ENCODE data around the gene ARHGAP5. TPM values are rescaled to one million over a fixed set of nuclear protein-coding genes. Genes with fewer than 3 reads are reported as not detected.

ARHGAP5 gene
- total and polyA plus RNA-seq, 2 donors (not counting 1 experiment from before 2014, with no cell fraction given): 6.4 to 65.0 TPM

DNA sequence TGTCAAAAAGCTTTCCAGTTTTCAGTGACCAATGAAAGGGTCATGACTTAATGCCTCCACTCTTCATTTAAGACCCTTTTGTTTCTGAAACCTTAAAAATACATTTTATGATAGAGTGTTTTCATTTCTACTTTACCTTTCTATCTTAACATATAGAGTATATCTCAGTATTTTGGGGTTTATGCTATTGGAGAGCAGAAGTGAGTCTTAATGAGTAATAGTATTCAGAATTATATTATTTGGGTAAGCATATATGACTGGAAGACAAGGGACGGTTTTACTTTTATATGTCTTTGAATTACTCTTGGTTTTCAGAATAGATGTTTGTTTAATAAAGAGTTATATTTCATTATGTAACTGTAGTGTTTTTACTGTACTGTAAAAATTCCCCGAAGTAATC lies 10.8 kb downstream of the ARHGAP5 start:
- DNase-seq: no peak
- Histone ChIP-seq H3K36me3 (replicated peaks in 1 of 2; ENCODE audit: control extremely low read depth in 1 of 2, control insufficient read depth in 1 of 2, extremely low read depth in 1 of 2, insufficient read depth in 2 of 2, low read length in 1 of 2) (peaks cover 4 to 21% of the 10 kb centered on the region in 2 experiments), H3K27me3 (replicated peaks in 1 of 4; ENCODE audit: control extremely low read depth in 1 of 4, control insufficient read depth in 3 of 4, insufficient read depth in 4 of 4, low read length in 3 of 4) (no peaks in the 10 kb centered on the region), H3K4me1 (ENCODE audit: control insufficient read depth in 2 of 2, insufficient read depth in 2 of 2, low read length in 2 of 2) (no peaks in the 10 kb centered on the region), H3K4me3 (ENCODE audit: control extremely low read depth in 1 of 5, extremely low read depth in 1 of 5, insufficient read depth in 1 of 5, low read depth in 2 of 5, low read length in 4 of 5) (no peak overlapping the region), H3K27ac (ENCODE audit: low read length in 2 of 2) (no peak overlapping the region), H3K4me2 (replicated peaks; ENCODE audit: low read depth, low read length, poor library complexity, severe bottlenecking) (no peak overlapping the region), H3K79me2 (ENCODE audit: control insufficient read depth, insufficient read depth, low read length) (peaks cover 52% of the 10 kb centered on the region), H3K9ac (ENCODE audit: low read length) (no peak overlapping the region), H3K9me3 (ENCODE audit: control extremely low read depth in 1 of 3, control insufficient read depth in 2 of 3, insufficient read depth in 1 of 3, low read length in 2 of 3) (no peaks in the 10 kb centered on the region), H2AFZ (ENCODE audit: insufficient read depth, low read depth, low read length, poor library complexity, severe bottlenecking) (no peak overlapping the region), H4K20me1 (ENCODE audit: control insufficient read depth, insufficient read depth, low read length, poor library complexity, severe bottlenecking) (peaks cover 29% of the 10 kb centered on the region)
- no peak for ATAC-seq (ENCODE audit: low read depth)
- peaks cover 20% of the 10 kb centered on the region for H3K4me1 Mint-ChIP-seq
- TF ChIP-seq, protein P1, sequence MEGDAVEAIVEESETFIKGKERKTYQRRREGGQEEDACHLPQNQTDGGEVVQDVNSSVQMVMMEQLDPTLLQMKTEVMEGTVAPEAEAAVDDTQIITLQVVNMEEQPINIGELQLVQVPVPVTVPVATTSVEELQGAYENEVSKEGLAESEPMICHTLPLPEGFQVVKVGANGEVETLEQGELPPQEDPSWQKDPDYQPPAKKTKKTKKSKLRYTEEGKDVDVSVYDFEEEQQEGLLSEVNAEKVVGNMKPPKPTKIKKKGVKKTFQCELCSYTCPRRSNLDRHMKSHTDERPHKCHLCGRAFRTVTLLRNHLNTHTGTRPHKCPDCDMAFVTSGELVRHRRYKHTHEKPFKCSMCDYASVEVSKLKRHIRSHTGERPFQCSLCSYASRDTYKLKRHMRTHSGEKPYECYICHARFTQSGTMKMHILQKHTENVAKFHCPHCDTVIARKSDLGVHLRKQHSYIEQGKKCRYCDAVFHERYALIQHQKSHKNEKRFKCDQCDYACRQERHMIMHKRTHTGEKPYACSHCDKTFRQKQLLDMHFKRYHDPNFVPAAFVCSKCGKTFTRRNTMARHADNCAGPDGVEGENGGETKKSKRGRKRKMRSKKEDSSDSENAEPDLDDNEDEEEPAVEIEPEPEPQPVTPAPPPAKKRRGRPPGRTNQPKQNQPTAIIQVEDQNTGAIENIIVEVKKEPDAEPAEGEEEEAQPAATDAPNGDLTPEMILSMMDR (IDR thresholded peaks at IDR 0.05): no peak
- no peak for TF ChIP-seq EZH2 (IDR thresholded peaks at IDR 0.05; ENCODE audit: borderline replicate concordance, insufficient read depth, low read depth, low read length, poor library complexity, severe bottlenecking)
- intact Hi-C loops (cut with micrococcal nuclease): no loop called here
- no peak overlapping the region for H3K4me3 Mint-ChIP-seq
- H3K9me3 Mint-ChIP-seq (ENCODE audit: insufficient read depth): no peaks in the 10 kb centered on the region
- ChIA-PET CTCF (interaction anchor here (0.7 kb wide), 1 partner anchor 9 kb away, joined by 3 read pairs; no protein-coding TSS in a partner anchor), POLR2A (no interaction called here)
- H3K27ac Mint-ChIP-seq: no peak overlapping the region
- WGBS (ENCODE audit: insufficient coverage): no CpG with 5 or more reads among the region's 2 CpGs
- no peaks in the 10 kb centered on the region for H3K27me3 Mint-ChIP-seq

DNA sequence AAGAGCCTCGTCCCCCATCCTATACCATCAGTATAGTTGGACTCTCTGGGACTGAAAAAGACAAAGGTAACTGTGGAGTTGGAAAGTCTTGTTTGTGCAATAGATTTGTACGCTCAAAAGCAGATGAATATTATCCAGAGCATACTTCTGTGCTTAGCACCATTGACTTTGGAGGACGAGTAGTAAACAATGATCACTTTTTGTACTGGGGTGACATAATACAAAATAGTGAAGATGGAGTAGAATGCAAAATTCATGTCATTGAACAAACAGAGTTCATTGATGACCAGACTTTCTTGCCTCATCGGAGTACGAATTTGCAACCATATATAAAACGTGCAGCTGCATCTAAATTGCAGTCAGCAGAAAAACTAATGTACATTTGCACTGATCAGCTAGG lies 13.6 kb downstream of the ARHGAP5 start:
- Histone ChIP-seq H3K36me3 (replicated peaks in 1 of 2; ENCODE audit: control extremely low read depth in 1 of 2, control insufficient read depth in 1 of 2, extremely low read depth in 1 of 2, insufficient read depth in 2 of 2, low read length in 1 of 2) (peaks cover 5 to 29% of the 10 kb centered on the region in 2 experiments), H3K9ac (ENCODE audit: low read length) (no peak overlapping the region), H3K4me3 (ENCODE audit: control extremely low read depth in 1 of 5, extremely low read depth in 1 of 5, insufficient read depth in 1 of 5, low read depth in 2 of 5, low read length in 4 of 5) (no peak overlapping the region), H3K27me3 (replicated peaks in 1 of 4; ENCODE audit: control extremely low read depth in 1 of 4, control insufficient read depth in 3 of 4, insufficient read depth in 4 of 4, low read length in 3 of 4) (no peaks in the 10 kb centered on the region), H2AFZ (ENCODE audit: insufficient read depth, low read depth, low read length, poor library complexity, severe bottlenecking) (no peak overlapping the region), H4K20me1 (ENCODE audit: control insufficient read depth, insufficient read depth, low read length, poor library complexity, severe bottlenecking) (peaks cover 3% of the 10 kb centered on the region), H3K9me3 (ENCODE audit: control extremely low read depth in 1 of 3, control insufficient read depth in 2 of 3, insufficient read depth in 1 of 3, low read length in 2 of 3) (no peaks in the 10 kb centered on the region), H3K79me2 (ENCODE audit: control insufficient read depth, insufficient read depth, low read length) (peaks cover 24% of the 10 kb centered on the region), H3K4me1 (ENCODE audit: control insufficient read depth in 2 of 2, insufficient read depth in 2 of 2, low read length in 2 of 2) (no peaks in the 10 kb centered on the region), H3K27ac (ENCODE audit: low read length in 2 of 2) (no peak overlapping the region), H3K4me2 (replicated peaks; ENCODE audit: low read depth, low read length, poor library complexity, severe bottlenecking) (no peak overlapping the region)
- intact Hi-C loops (cut with micrococcal nuclease): no loop called here
- TF ChIP-seq, protein P1 (IDR thresholded peaks at IDR 0.05): no peak
- TF ChIP-seq EZH2 (IDR thresholded peaks at IDR 0.05; ENCODE audit: borderline replicate concordance, insufficient read depth, low read depth, low read length, poor library complexity, severe bottlenecking): no peak
- ATAC-seq (ENCODE audit: low read depth) (no peak), DNase-seq (no peak)
- ChIA-PET CTCF (no interaction called here), POLR2A (no interaction called here)
- WGBS (ENCODE audit: insufficient coverage): 100% methylated on average over 5 of the region's 6 CpGs
- peaks cover 11% of the 10 kb centered on the region for H3K4me1 Mint-ChIP-seq
- H3K27me3 Mint-ChIP-seq: no peaks in the 10 kb centered on the region
- H3K9me3 Mint-ChIP-seq (ENCODE audit: insufficient read depth): no peaks in the 10 kb centered on the region
- no peak overlapping the region for H3K27ac Mint-ChIP-seq
- H3K4me3 Mint-ChIP-seq: no peak overlapping the region

Measured in B cell (primary cell).